ENCODE measurements around the gene GRHL1. TPM values are rescaled to one million over a fixed set of nuclear protein-coding genes. Genes with fewer than 3 reads are reported as not detected.

Gene GRHL1
- total and polyA plus RNA-seq, 2 of the 8 experiments (the other 6 are each of a cell fraction or from before 2014, with no cell fraction given), result 1.3 to 3.6 TPM

DNA sequence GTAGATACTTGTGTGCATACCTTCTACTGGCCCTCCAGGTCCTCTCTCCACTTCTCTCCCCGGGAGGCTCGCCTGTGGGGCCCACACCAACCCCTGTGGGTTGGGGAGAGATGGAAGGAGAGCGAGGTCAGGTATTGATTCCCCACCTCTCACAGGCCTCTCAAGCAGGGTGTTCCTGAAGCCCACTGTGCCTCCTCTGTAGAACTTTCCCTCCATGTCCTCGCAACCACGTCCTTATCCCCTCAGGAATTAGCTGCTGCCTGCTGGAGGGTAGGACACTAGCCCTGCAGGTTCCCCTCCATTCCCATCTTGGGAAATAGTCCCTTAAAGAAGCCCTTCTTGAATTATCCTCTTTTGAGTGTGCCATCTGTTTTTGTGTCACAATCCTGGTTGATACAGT, 52.9 kb downstream of the GRHL1 start:
- 95% methylated on average over 5 of the region's 5 CpGs; no CpG with 5 or more reads in 1 of the 2 experiments for WGBS, 2 experiments (ENCODE audit: extremely low coverage in 1 of 2, insufficient coverage in 1 of 2, insufficient read length in 1 of 2, insufficient replicate concordance in 2 of 2, low coverage in 1 of 2, low lambda C conversion rate in 2 of 2, missing lambda C conversion rate in 1 of 2)
- no peak overlapping the region for H3K14ac ChIP-seq (ENCODE audit: insufficient read length)
- POLR2A ChIA-PET (ENCODE audit: partially characterized antibody), result interaction anchor here (0.6 kb wide), 1 partner anchor 39 kb away, joined by 6 read pairs; the partner anchor contains the start of gene KLF11
- TF ChIP-seq SAP30 (IDR thresholded peaks at IDR 0.05; ENCODE audit: insufficient read depth, insufficient replicate concordance, low read length) (no peak), HDAC6 (IDR thresholded peaks at IDR 0.05; ENCODE audit: low read depth, low read length) (no peak), RBBP5 (IDR thresholded peaks at IDR 0.05; ENCODE audit: borderline replicate concordance, low read depth, low read length) (no peak), CTCF (IDR thresholded peaks at IDR 0.05; ENCODE audit: control extremely low read depth in 1 of 3, insufficient read depth in 1 of 3, low read depth in 1 of 3, low read length in 3 of 3) (no peak), SP1 (IDR thresholded peaks at IDR 0.05; ENCODE audit: low read depth, low read length) (no peak), CREB1 (IDR thresholded peaks at IDR 0.05) (no peak), HDAC2 (IDR thresholded peaks at IDR 0.05; ENCODE audit: borderline replicate concordance in 1 of 2, low read depth in 2 of 2, low read length in 2 of 2) (no peak), ASH2L (IDR thresholded peaks at IDR 0.05; ENCODE audit: low read length) (no peak), FOSL1 (IDR thresholded peaks at IDR 0.05; ENCODE audit: insufficient read depth, low read depth, low read length) (no peak), EZH2 (IDR thresholded peaks at IDR 0.05; ENCODE audit: low read depth, low read length, severe bottlenecking) (no peak), SIRT6 (IDR thresholded peaks at IDR 0.05; ENCODE audit: low read length) (no peak)

More for the DNA sequence above, 52.9 kb downstream of the GRHL1 start:
- no peak overlapping the region for H4K8ac ChIP-seq (ENCODE audit: extremely low read depth, insufficient read depth, low read length)
- DNase-seq (ENCODE audit: low read depth in 1 of 2, low spot score in 2 of 2) (no peak), FAIRE-seq (no peak)
- no peak overlapping the region for H3K27ac ChIP-seq (ENCODE audit: low read depth, low read length)
- H3K56ac ChIP-seq (replicated peaks; ENCODE audit: insufficient read length, low read depth, low read length), result no peak overlapping the region
- 0 out of 4 replicates have a peak, but pooled peaks cover 0 to 2% of the 10 kb centered on the region in 2 experiments for H3K9me3 ChIP-seq (ENCODE audit: insufficient read depth in 2 of 2, low read depth in 1 of 2, low read length in 1 of 2)
- H3K36me3 ChIP-seq (ENCODE audit: control insufficient read depth in 2 of 4, insufficient read depth in 4 of 4, low read length in 3 of 4), result no peaks in the 10 kb centered on the region
- no peak overlapping the region for H3K18ac ChIP-seq (ENCODE audit: extremely low read depth, low read length)
- no peak overlapping the region for H3K4me3 ChIP-seq (ENCODE audit: extremely low read depth in 1 of 4, insufficient read depth in 2 of 4, low read depth in 3 of 4, low read length in 4 of 4)
- no peak overlapping the region for H2BK5ac ChIP-seq (ENCODE audit: low read depth, low read length)
- no peaks in the 10 kb centered on the region for H4K20me1 ChIP-seq (replicated peaks in 1 of 2; ENCODE audit: control insufficient read depth in 1 of 2, insufficient read depth in 2 of 2, low read length in 2 of 2)
- H2AFZ ChIP-seq (ENCODE audit: low read length), result no peak overlapping the region
- H3K79me1 ChIP-seq (ENCODE audit: low read depth, low read length), result no peaks in the 10 kb centered on the region
- no peak overlapping the region for H4K91ac ChIP-seq (replicated peaks; ENCODE audit: insufficient read length, low read length)
- no peak overlapping the region for H3K9ac ChIP-seq (replicated peaks in 1 of 4; ENCODE audit: extremely low read depth in 1 of 4, low read depth in 3 of 4, low read length in 3 of 4)
- H2BK12ac ChIP-seq (ENCODE audit: low read depth, low read length), result no peak overlapping the region; the same call in 1 of the 2 replicates
- CTCF ChIA-PET (ENCODE audit: partially characterized antibody), result interaction anchor here (1.5 to 2.1 kb wide), 2 partner anchors 11 to 31 kb away, joined by 3 to 6 read pairs; no protein-coding TSS in a partner anchor
- no peak overlapping the region for H4K5ac ChIP-seq (ENCODE audit: insufficient read length, low read depth, low read length)
- no peaks in the 10 kb centered on the region for H3K23me2 ChIP-seq (ENCODE audit: low read depth, low read length)
- H2BK15ac ChIP-seq (ENCODE audit: low read length), result no peak overlapping the region
- H3K27me3 ChIP-seq (replicated peaks in 1 of 4; ENCODE audit: control insufficient read depth in 3 of 4, extremely low read depth in 1 of 4, insufficient read depth in 3 of 4, low read length in 3 of 4), result no peaks in the 10 kb centered on the region
- H3K4me2 ChIP-seq (ENCODE audit: insufficient read depth in 1 of 2, low read depth in 2 of 2, low read length in 2 of 2), result no peak overlapping the region
- H3K23ac ChIP-seq (ENCODE audit: insufficient read length), result no peak overlapping the region
- no peak overlapping the region for H2BK20ac ChIP-seq (ENCODE audit: low read length)
- no peak overlapping the region for H3K4ac ChIP-seq (replicated peaks; ENCODE audit: insufficient read length, low read depth, low read length)
- H2AK5ac ChIP-seq (ENCODE audit: low read depth, low read length), result no peak overlapping the region
- H3K4me1 ChIP-seq (replicated peaks in 1 of 4; ENCODE audit: control insufficient read depth in 3 of 4, insufficient read depth in 4 of 4, low read length in 3 of 4), result peaks cover 0 to 4% (median under 1%) of the 10 kb centered on the region in 4 experiments; a peak in 1 of 7 replicates
- no peak overlapping the region for H2BK120ac ChIP-seq (replicated peaks; ENCODE audit: low read depth, low read length)
- no peaks in the 10 kb centered on the region for H3K79me2 ChIP-seq (ENCODE audit: control insufficient read depth in 1 of 2, insufficient read depth in 2 of 2, low read length in 2 of 2)

All from H1 (cell line).